Right kidney (tissue), 9 donors: ENCODE data around the gene OR10K1.
A peak's percentile ranks its signal among the peaks of the same experiment; 100 is the strongest.
"Not testable (repeated sequence)": the region's sequence is repeated elsewhere in the genome, so short reads cannot be mapped to it uniquely, and the experiment has no call there.

Experiments used
- DNase-seq: peaks from one replicate; pipeline ENCODE4 v3.0.0-alpha.2; 2016
- long read RNA-seq, 8 donors: transcript quantifications; one replicate each; lab custom pipeline, GENCODE V29; 2026

Gene OR10K1
- long read RNA-seq, donor 1, result 0 reads
- long read RNA-seq, donor 2, result 0 reads
- long read RNA-seq, donor 3, result 0 reads
- long read RNA-seq, donor 4, result 0 reads
- long read RNA-seq, donor 5, result 0 reads
- long read RNA-seq, donor 6, result 0 reads
- long read RNA-seq, donor 7, result 0 reads
- long read RNA-seq, donor 8, result 0 reads

GRCh38 chr1:158461534-158461933 lies at the start of gene OR10K1:
Gene OR10K1 (plus strand): TSS chr1:158461834. CDS start chr1:158465562, 3,728 bp downstream.
- no peak for DNase-seq

- DNase-seq, result no peak
Observed at GRCh38 chr1:158414651-158415345, 46.8 kb upstream of the OR10K1 start.

- DNase-seq, result no peak
Observed at GRCh38 chr1:158417586-158417985, 44.0 kb upstream of the OR10K1 start.

- DNase-seq, result no peak
Observed at GRCh38 chr1:158422212-158422611, 39.4 kb upstream of the OR10K1 start.

- no peak for DNase-seq
Observed at GRCh38 chr1:158425027-158425426, 36.6 kb upstream of the OR10K1 start.

GRCh38 chr1:158426137-158426536 lies 35.5 kb upstream of the OR10K1 start, which contains the start of gene OR10K2:
Gene OR10K2 (minus strand): TSS chr1:158426237. CDS start chr1:158420866, 5,371 bp downstream.
- no peak for DNase-seq

GRCh38 chr1:158430163-158430562 lies 31.5 kb upstream of the OR10K1 start:
- DNase-seq, result not testable (repeated sequence)

GRCh38 chr1:158434741-158435140 lies 26.9 kb upstream of the OR10K1 start:
- DNase-seq, result no peak

GRCh38 chr1:158445376-158445775 lies 16.3 kb upstream of the OR10K1 start:
- no peak for DNase-seq

GRCh38 chr1:158454537-158454936 lies 7.1 kb upstream of the OR10K1 start:
- DNase-seq, result no peak

GRCh38 chr1:158457246-158457645 lies 4.4 kb upstream of the OR10K1 start:
- DNase-seq, result no peak

GRCh38 chr1:158458263-158458662 lies 3.4 kb upstream of the OR10K1 start:
- DNase-seq, result no peak

- no peak for DNase-seq
Observed at GRCh38 chr1:158471920-158472319, 10.3 kb downstream of the OR10K1 start, which contains the start of gene OR10R2. Gene OR10R2 (plus strand): TSS chr1:158472220. CDS start chr1:158472326, 106 bp downstream.

- no peak for DNase-seq
Observed at GRCh38 chr1:158485455-158485854, 23.8 kb downstream of the OR10K1 start.

- DNase-seq, result no peak
Observed at GRCh38 chr1:158491316-158491715, 29.7 kb downstream of the OR10K1 start.

GRCh38 chr1:158493054-158493453 lies 31.4 kb downstream of the OR10K1 start:
- DNase-seq, result no peak

- DNase-seq, result no peak
Observed at GRCh38 chr1:158494796-158495195, 33.2 kb downstream of the OR10K1 start.

GRCh38 chr1:158496374-158496773 lies 34.7 kb downstream of the OR10K1 start:
- peak; percentile 3 for DNase-seq

- DNase-seq, result no peak
Observed at GRCh38 chr1:158506369-158506987, 44.8 kb downstream of the OR10K1 start.

- DNase-seq, result no peak
Observed at GRCh38 chr1:158507511-158507910, 45.9 kb downstream of the OR10K1 start.

- DNase-seq, result no peak
Observed at GRCh38 chr1:158509471-158510156, 48.0 kb downstream of the OR10K1 start.

GRCh38 chr1:158516966-158517365 lies 55.3 kb downstream of the OR10K1 start:
- no peak for DNase-seq
